ENCODE data around the gene LCN10.
"Not testable (repeated sequence)": the region's sequence is repeated elsewhere in the genome, so short reads cannot be mapped to it uniquely, and the experiment has no call there.

LCN10 gene

DNA sequence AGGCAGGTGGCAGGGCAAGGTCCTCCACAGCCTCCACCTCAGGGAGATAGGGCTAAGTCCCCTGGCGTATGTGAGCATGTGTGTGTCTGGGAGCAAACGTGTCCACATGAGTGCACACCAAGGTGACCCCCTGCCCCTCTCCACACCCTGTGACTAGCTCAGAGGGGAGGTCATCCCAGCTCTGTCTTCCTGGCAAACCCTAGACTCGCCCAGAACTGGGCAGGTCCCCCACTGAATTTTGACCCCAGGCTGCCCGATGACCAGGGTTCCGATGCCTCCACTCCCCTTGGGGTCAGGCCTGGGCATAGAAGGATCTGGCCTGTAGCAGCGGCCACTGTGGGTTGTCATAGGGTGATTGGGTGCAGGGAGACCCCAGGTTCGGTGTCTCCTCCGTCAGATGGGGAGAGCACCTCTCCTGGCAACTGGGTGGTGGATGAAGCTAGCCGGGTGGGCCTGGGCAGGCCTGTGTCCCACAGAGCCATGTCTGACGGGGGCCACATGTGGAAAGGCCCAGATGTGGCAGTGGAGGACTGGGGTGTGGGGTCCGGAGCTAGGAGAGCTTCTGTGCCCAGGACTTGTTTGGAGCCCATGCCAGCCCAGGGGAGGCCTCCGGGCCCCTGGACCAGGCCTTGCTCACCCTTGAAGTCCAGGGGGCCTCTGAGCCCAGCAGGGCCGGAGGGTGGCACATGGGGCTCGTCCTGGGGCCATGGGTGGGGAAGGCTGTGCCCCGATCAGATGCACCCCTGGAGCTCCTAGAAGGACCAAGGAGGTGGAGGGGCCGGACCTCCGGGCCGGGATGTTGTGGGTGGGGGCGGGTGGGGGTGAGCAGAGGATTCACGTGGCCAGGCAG lies 24.2 kb downstream of the LCN10 start:
- H3K36me3 ChIP-seq (ENCODE audit: control insufficient read depth, insufficient read depth, low read length), result peaks cover 10% of the 10 kb centered on the region
- no peak overlapping the region for H3K9ac ChIP-seq (ENCODE audit: low read length)
- no peak overlapping the region for H3K27ac ChIP-seq (ENCODE audit: low read depth, low read length)
- H3K4me3 ChIP-seq (ENCODE audit: low read length), result no peak overlapping the region
- peaks cover 3% of the 10 kb centered on the region for H3K4me1 ChIP-seq (ENCODE audit: control insufficient read depth, insufficient read depth, low read length)
- H3K27me3 ChIP-seq (ENCODE audit: control insufficient read depth, insufficient read depth, low read length), result peaks cover 11% of the 10 kb centered on the region

GRCh38 chr9:136717399-136717798 lies 25.3 kb downstream of the LCN10 start:
- Histone ChIP-seq H3K9ac (ENCODE audit: low read length) (no peak overlapping the region), H3K27me3 (ENCODE audit: control insufficient read depth, insufficient read depth, low read length) (peaks cover 14% of the 10 kb centered on the region), H3K4me3 (ENCODE audit: low read length) (no peak overlapping the region), H3K4me1 (ENCODE audit: control insufficient read depth, insufficient read depth, low read length) (peaks cover 3% of the 10 kb centered on the region), H3K27ac (ENCODE audit: low read depth, low read length) (no peak overlapping the region), H3K36me3 (ENCODE audit: control insufficient read depth, insufficient read depth, low read length) (peaks cover under 1% of the 10 kb centered on the region)

DNA sequence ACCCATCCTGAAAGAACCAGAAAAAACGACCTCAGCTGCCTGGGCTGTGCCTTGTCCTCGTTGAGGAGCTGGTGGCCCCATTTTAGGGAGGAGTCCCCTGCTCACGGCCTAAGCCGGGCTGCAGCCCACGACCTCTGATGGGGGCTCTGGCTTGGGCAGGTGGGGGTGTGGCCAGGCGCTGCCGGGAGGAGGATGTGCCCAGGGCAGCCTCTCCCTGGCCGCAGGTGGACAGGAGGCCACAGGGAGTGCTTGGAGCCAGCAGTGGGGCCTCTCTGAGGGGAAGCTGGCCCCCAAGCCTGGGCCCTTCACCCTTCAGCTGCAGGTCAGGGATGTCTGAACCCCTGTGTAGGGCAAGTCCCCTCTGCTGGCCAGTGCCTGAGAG lies 27.9 kb downstream of the LCN10 start:
- H3K4me3 ChIP-seq (ENCODE audit: low read length), result no peak overlapping the region
- no peaks in the 10 kb centered on the region for H3K4me1 ChIP-seq (ENCODE audit: control insufficient read depth, insufficient read depth, low read length)
- peaks cover 14% of the 10 kb centered on the region for H3K27me3 ChIP-seq (ENCODE audit: control insufficient read depth, insufficient read depth, low read length)
- no peak overlapping the region for H3K9ac ChIP-seq (ENCODE audit: low read length)
- no peaks in the 10 kb centered on the region for H3K36me3 ChIP-seq (ENCODE audit: control insufficient read depth, insufficient read depth, low read length)
- no peak overlapping the region for H3K27ac ChIP-seq (ENCODE audit: low read depth, low read length)

GRCh38 chr9:136714096-136714892 lies 28.4 kb downstream of the LCN10 start:
- Histone ChIP-seq H3K27ac (ENCODE audit: low read depth, low read length) (no peak overlapping the region), H3K36me3 (ENCODE audit: control insufficient read depth, insufficient read depth, low read length) (no peaks in the 10 kb centered on the region), H3K9ac (ENCODE audit: low read length) (no peak overlapping the region), H3K4me3 (ENCODE audit: low read length) (no peak overlapping the region), H3K4me1 (ENCODE audit: control insufficient read depth, insufficient read depth, low read length) (no peaks in the 10 kb centered on the region), H3K27me3 (ENCODE audit: control insufficient read depth, insufficient read depth, low read length) (peaks cover 14% of the 10 kb centered on the region)

DNA sequence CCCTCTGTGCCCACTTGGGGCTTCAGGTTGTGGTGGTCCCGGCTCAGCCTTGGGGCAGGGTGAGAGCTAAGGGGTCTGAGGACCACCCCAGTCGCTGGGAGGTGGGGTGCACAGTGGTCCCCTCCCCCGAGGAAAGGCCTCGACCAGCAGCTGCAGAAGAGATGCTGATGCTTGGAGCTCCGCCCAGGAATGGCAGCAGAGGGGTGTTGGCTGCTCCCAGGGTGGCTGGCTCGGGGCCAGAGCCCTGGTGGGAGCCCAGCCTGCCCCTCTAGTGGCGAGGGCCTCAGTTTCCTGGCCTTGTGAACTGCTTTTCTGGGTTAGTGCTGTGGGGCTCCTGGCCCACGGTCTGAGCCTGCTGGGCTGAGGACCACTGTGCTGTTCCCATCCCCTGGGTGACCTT lies 29.2 kb downstream of the LCN10 start:
- H3K4me3 ChIP-seq (ENCODE audit: low read length), result peak overlapping the region; percentile 32
- H3K9ac ChIP-seq (ENCODE audit: low read length), result no peak overlapping the region

GRCh38 chr9:136712690-136713544 lies 29.8 kb downstream of the LCN10 start:
- Histone ChIP-seq H3K27me3 (ENCODE audit: control insufficient read depth, insufficient read depth, low read length) (peaks cover 14% of the 10 kb centered on the region), H3K4me1 (ENCODE audit: control insufficient read depth, insufficient read depth, low read length) (no peaks in the 10 kb centered on the region), H3K27ac (ENCODE audit: low read depth, low read length) (peak overlapping the region; percentile 56), H3K4me3 (ENCODE audit: low read length) (peak overlapping the region; percentile 46), H3K36me3 (ENCODE audit: control insufficient read depth, insufficient read depth, low read length) (no peaks in the 10 kb centered on the region), H3K9ac (ENCODE audit: low read length) (no peak overlapping the region)

More for the DNA sequence above, 29.2 kb downstream of the LCN10 start:
- Histone ChIP-seq H3K4me1 (ENCODE audit: control insufficient read depth, insufficient read depth, low read length) (no peaks in the 10 kb centered on the region), H3K36me3 (ENCODE audit: control insufficient read depth, insufficient read depth, low read length) (no peaks in the 10 kb centered on the region), H3K27ac (ENCODE audit: low read depth, low read length) (peak overlapping the region; percentile 56), H3K27me3 (ENCODE audit: control insufficient read depth, insufficient read depth, low read length) (peaks cover 14% of the 10 kb centered on the region)

DNA sequence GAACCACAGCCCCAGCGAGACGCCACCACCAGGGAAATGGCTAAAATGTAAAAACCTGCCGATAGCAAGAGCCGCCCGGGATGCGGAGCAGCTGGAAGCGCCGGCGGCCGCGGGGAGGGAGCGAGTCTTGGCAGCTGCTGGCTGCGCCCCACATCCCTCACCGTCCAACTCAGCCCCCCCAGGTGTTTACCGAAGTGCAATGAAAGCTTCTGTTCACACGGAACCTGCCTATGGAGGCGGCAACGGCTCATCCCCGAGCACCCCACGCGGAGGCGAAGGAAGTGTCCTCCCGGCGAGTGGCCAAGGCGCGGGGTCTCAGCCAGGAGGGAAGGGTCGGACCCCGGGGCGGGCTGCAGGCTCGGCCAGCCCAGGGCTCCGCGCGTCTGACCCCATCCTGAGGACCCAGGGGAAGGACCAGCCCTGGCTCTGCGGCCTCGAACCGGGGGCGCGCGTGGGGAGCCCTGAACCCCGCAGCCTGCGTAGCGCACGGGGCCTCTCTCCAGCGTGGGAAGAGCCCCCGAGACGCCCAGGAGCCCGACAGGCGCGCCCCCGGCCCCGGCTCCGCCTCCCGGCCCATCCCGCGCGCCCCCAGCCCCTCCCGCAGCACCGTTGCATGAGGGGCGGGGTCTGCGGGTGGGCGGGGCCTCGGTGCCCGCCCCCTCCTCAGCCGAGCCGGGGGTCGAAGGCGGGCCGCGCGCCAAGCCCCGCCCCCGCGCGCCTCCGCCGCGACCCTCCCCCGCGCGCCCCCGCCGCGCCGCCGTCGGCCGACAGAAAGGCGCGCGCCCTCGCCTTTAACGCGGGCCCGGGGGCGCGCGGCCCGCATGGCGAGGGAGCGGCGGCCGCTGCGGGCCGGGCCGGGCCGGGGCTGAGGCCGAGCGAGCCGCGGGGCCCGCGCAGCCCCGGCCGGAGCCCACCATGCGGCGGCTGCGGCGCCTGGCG lies 30.7 kb downstream of the LCN10 start, which contains the start of gene DIPK1B:
Gene DIPK1B, plus strand, starts transcription at position 822 of the 939 bp plus-strand sequence. Its CDS starts 94 bp downstream, at position 916.
- H3K4me1 ChIP-seq (ENCODE audit: control insufficient read depth, insufficient read depth, low read length), result no peaks in the 10 kb centered on the region
- peak within 1 kb of the TSS; percentile 56 for H3K27ac ChIP-seq (ENCODE audit: low read depth, low read length)
- no peaks in the 10 kb centered on the region for H3K36me3 ChIP-seq (ENCODE audit: control insufficient read depth, insufficient read depth, low read length)
- peak within 1 kb of the TSS; percentile 46 for H3K4me3 ChIP-seq (ENCODE audit: low read length)
- no peak within 1 kb of the TSS for H3K9ac ChIP-seq (ENCODE audit: low read length)
- peaks cover 14% of the 10 kb centered on the region for H3K27me3 ChIP-seq (ENCODE audit: control insufficient read depth, insufficient read depth, low read length)

GRCh38 chr9:136711219-136711648 lies 31.5 kb downstream of the LCN10 start:
- not testable (repeated sequence) for H3K27ac ChIP-seq (ENCODE audit: low read depth, low read length); H3K9ac ChIP-seq (ENCODE audit: low read length); H3K4me1 ChIP-seq (ENCODE audit: control insufficient read depth, insufficient read depth, low read length); H3K4me3 ChIP-seq (ENCODE audit: low read length); H3K36me3 ChIP-seq (ENCODE audit: control insufficient read depth, insufficient read depth, low read length)
- H3K27me3 ChIP-seq (ENCODE audit: control insufficient read depth, insufficient read depth, low read length), result peaks cover 14% of the 10 kb centered on the region

DNA sequence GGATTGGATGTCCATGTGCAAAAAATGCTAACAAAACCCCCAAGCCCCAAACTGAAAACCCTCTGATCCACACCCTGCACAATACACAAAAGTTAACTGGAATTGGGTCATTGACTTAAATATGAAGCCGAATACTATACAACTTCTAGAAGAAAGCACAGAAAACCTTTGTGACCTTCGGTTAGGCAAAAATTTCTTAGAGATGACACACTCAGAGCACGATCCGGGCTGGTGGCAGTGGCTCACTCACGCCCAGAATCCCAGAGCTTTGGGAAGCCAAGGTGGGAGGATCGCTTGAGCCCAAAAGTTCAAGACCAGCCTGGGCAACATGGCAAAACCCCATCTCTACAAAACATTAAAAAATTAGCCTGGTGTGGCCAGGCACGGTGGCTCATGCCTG lies 32.2 kb downstream of the LCN10 start:
- Histone ChIP-seq H3K27ac (ENCODE audit: low read depth, low read length) (no peak overlapping the region), H3K4me3 (ENCODE audit: low read length) (no peak overlapping the region), H3K27me3 (ENCODE audit: control insufficient read depth, insufficient read depth, low read length) (peaks cover 14% of the 10 kb centered on the region), H3K4me1 (ENCODE audit: control insufficient read depth, insufficient read depth, low read length) (no peaks in the 10 kb centered on the region), H3K36me3 (ENCODE audit: control insufficient read depth, insufficient read depth, low read length) (no peaks in the 10 kb centered on the region), H3K9ac (ENCODE audit: low read length) (no peak overlapping the region)

DNA sequence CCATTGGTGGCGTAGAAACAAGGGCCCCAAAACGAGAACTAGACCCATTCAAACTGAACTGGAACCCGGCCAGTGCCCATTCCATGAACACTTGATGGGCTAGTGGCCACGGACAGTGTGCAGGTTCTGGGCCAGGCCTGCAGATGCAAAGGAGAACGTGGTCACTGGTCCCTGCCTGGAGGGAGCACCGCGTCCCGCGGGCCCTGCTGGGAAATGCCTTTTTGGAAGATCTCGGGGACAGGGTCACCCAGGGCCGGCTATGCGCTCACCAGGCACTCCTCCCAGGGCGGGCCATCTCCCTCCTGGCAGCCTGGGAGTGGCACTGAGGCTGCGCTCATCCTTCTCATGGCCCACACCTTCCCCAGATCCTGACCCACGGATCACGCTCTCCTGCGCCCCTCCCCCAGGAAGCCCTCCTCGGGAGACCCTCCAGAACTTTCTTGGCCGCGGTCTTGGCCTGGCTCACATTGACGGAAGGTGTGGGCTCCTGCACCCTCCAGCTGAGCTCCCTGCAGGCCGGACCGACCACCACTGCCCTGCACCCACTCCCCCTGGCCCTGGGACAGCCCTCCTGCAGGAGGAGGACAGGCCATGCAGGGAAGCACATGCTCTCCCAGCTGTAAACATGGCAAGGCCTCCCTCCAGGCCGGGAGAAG lies 33.2 kb downstream of the LCN10 start:
- Histone ChIP-seq H3K9ac (ENCODE audit: low read length) (no peak overlapping the region), H3K4me1 (ENCODE audit: control insufficient read depth, insufficient read depth, low read length) (no peaks in the 10 kb centered on the region), H3K4me3 (ENCODE audit: low read length) (no peak overlapping the region), H3K27ac (ENCODE audit: low read depth, low read length) (no peak overlapping the region), H3K36me3 (ENCODE audit: control insufficient read depth, insufficient read depth, low read length) (no peaks in the 10 kb centered on the region), H3K27me3 (ENCODE audit: control insufficient read depth, insufficient read depth, low read length) (peaks cover 11% of the 10 kb centered on the region)
